ENCODE data around the gene CEP72. TPM values are rescaled to one million over a fixed set of nuclear protein-coding genes. Genes with fewer than 3 reads are reported as not detected.
"Not testable (repeated sequence)": the region's sequence is repeated elsewhere in the genome, so short reads cannot be mapped to it uniquely, and the experiment has no call there.

CEP72 gene, protein sequence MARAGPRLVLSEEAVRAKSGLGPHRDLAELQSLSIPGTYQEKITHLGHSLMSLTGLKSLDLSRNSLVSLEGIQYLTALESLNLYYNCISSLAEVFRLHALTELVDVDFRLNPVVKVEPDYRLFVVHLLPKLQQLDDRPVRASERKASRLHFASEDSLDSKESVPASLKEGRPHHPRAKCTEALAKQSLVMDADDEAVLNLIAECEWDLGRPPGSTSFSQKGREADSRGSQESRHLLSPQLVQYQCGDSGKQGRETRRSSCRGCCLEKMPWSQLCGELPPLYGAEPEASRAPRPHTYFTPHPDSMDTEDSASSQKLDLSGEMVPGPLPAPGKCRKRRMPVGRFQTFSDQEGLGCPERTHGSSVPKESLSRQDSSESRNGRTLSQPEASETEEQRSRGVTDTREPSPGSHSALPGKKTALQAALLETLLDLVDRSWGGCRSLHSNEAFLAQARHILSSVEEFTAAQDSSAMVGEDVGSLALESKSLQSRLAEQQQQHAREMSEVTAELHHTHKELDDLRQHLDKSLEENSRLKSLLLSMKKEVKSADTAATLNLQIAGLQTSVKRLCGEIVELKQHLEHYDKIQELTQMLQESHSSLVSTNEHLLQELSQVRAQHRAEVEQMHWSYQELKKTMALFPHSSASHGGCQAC
- 10.9 TPM for total RNA-seq

DNA sequence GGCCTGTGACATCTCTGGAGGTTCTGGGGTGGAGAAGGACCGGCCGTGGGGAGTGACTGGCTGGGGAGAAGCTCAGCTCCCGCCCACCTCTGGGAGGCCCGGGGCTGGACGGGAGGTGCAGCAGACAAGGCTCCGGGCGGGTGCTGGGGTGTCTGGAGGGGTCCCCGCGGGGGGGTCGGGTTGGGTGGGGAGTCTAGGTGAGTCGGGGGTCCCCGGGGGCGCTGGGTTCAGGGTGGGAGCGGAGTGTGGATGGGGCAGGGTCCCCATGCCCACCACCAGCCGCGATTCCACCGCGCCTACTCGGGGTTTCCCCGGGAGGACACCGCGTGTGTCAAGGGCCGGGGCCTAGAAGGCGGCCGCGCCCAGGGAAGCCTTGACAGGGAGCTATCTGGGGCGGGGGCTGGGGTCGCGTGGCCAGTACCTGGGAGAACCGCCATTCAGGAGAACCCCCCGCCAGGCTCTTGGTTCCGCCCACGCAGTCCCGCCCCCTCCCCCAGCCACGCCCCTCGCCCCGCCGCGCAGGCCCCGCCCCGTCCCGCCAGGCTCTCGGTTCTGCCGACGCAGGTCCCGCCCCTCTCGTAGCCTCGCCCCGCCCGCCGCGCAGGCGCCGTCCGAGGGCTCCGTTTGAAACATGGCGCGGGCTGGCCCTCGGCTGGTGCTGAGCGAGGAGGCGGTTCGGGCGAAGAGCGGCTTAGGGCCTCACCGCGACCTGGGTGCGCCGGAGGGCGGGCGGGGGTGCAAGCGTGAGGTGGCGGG is at the start of gene CEP72:
CEP72 (plus strand) TSS at position 610 of the 756 bp plus-strand sequence; CDS start at position 632, 22 bp downstream.
- peak; percentile 93 for DNase-seq (ENCODE audit: low spot score)

DNA sequence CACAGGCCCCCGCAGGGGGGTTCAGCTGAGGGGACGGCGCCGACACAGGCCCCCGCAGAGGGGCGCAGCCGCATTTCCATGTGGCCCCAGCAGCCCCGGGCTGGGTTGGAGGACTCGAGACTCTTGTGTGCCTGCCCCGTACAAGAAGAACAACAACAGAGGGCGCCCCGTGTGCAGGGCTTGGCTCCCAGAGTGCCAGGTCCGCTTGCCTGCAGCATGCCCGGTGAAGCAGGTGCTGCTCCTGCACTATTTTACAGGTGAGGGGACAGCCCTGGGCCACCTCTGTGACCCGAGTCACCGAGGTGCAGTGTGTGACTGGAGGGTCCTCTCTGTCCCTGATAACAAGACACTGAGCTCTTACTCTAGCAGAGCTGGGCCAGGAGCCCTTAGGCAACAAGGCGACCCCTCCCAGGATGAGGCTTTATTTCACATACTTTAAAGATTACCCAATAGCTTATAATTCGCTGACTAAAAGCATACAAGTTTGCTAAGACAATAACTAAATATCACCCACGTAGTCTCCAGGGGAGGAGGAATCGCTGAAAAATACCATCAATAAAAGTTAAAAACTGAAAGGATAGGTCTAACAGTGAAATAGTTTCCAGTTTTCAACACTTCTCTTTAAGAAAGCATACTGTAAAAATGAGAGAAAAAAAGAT is 46.2 kb upstream of the CEP72 start:
- peak; percentile 40 for DNase-seq (ENCODE audit: low spot score)

DNA sequence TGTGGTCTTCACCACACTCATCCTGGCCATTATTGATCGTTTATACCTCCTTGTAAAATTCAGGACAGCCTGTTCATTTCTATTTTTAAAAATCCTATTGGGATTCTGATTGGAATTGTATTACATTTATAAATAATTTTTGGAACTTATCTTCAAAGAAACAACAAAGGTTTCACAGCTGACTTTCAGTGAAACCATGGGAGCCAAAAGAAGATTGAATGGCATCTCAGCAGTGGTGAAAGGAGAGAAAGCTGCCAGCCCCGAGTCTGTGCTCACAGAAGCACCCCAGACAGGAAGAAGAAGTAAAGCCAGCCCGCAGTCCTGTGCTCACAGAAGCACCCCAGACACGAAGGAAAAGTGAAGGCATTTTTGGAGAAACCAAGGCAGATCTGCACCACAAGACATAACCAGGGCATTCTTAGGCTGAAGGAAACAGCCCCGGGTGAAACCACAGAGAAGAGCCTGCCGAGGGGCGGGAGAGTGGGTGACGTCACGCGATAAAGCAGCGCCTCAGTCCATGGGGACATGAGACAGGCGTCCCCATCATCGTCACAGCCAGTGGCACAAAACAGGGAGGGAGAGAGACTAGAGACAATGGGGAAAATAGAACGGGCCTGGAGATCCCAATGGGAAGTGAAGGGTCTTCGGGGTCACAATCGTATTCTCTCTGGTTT is 45.4 kb upstream of the CEP72 start:
- no peak for DNase-seq (ENCODE audit: low spot score)

DNA sequence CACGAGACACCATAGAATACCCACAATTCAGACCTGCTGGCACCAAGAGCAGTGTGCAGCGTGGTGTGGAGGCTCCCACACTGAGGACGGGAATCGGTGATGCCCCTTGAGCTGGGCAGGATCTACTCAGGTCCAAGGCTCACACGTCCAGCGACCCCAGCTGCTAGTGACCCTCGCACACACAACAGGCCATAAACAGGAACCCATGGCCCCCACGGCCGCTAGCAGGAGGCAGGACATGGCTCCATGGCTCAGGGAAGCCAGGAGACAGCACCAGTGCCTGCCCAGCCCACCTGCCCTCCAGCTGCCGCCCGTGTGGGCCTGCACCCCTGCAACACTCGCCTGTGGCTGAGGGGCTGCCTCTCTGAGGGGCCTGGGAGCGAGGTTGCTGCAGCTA is 44.5 kb upstream of the CEP72 start:
- DNase-seq (ENCODE audit: low spot score): no peak

DNA sequence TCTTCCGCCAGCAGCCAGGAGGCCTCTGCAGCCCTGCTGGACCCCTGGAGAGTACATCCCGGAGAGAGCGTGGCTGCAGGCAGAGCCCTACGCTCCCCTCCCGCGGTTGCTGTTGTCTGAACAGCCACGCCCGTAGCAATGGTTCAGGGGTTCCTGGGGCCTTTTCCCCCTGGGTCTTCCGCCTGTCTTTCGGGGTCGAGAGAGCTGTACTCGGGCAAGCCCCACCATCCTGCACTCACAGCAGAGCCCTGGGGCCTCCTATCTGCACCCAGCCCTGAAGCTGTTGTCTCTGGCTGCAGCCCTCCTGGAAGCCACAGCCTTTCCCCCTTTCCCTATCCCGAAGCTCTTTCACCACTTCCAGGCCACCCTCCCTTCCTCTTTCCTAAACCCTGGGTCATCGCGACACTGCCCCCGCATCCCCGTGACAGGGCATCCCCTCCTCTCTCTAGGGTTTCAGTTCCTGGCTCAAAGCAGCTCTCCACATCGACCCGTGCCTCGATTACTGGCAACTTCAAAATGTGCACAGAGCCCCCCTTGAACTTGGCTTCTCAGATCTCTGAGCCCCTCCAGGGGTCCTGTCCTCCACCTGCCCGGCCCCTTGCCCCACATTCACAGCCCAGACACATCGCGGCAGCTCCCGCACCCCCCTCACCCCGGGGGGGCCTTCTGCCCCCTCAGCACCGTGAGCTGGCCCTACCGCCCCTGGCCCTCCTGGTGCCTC is 43.9 kb upstream of the CEP72 start:
- DNase-seq (ENCODE audit: low spot score): peak; percentile 36

DNA sequence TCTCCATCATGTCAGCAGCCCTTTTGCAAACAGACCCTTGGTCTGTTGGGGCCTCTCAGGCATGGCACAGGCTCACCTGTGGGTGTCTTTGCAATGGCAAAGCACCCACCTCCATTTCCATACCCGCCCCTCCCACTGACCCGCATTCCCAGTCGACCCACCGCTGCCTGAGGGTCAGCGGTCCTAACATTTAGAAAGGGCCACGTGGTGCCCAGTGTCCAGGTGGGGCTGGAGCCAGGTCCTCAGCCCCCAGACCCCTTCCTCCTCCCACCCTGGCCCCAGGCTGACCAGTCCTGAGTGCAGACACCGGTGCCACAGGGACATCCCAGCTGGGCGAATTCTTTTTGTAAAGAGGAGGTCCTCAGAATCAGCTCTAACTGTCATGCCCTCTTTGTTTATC is 43.3 kb upstream of the CEP72 start:
- DNase-seq (ENCODE audit: low spot score): peak; percentile 17

DNA sequence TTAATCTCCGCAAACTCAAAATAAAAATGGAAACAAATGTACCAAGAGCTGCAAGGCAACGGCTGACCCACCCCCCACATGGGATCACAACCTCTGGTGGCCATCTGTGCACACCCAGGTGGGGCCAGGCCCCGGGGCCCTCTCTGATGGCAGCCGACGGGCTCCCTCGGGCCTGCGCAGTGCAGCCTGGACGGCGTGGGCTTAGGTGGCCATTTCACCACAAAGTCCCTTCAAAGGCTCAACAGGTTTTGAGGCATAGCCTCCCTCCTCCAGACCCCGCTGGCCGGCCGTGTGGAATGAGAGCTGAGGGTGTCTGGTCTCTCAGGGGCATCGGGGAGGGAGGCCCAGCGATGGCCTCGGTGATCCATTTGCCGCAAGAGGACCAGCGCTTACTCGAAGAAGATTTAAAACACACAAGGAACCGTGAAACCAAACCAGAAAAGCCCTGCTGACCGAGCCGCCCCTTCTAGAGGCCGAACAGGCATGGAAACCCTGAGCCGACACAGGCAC is 42.7 kb upstream of the CEP72 start:
- DNase-seq (ENCODE audit: low spot score): peak; percentile 18

DNA sequence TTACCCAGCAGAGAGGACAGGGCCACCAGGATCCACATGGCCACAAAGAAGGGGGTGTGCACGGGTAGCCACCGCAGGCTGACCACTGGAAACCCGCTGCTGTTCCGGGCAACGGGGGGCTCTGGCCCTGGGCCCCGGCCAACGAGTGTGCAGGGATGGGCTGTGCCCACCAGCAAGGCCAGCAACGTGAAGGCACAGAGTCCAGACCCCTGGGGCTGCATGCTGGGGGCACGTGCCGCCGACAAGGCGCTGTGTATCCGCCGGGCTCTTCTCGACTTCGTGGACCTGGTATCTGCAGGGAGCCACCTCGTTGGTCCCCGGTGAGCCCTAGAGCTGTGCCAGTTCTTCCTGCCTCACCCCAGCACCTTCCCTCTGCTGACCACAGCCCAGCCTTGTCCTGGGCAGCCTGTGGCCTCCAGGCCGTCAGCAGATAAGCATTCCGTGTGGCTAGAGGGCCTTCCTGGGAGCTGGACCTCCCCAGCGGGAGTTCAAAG is 42.2 kb upstream of the CEP72 start:
- peak; percentile 36 for DNase-seq (ENCODE audit: low spot score)

DNA sequence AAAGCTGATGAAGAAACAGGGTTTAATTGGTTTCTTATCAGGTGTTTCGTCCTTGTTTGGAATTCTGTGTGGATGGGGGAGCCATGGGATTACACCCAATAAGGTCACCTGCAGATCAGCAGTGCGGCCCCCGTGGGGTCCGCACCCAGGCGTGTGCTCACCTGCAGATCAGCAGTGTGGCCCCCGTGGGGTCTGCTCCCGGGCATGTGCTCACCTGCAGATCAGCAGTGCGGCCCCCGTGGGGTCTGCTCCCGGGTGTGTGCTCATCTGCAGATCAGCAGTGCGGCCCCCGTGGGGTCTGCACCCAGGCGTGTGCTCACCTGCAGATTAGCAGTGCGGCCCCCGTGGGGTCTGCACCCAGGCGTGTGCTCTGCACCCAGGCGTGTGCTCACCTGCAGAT is 41.7 kb upstream of the CEP72 start:
- no peak for DNase-seq (ENCODE audit: low spot score)

DNA sequence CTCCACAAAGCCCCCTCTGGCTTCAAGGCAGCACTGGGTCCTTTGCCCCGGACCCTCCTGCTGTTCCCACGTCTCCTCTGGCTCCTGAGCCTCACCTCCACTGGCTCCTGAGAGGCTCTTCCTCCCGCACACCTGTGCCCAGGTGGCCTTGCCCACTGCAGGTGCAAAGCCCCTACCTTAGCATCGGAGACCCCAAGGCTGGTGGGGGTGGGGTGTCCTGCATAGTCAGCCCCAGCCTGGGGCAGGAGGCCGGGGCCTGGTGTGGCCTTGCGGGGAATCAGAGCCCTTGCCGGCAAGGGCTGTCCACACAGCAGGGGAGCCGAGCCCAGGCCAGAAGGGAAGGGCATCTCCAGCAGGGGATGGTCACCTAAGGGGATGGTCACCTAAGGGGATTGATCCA is 41.3 kb upstream of the CEP72 start:
- DNase-seq (ENCODE audit: low spot score): peak; percentile 20

DNA sequence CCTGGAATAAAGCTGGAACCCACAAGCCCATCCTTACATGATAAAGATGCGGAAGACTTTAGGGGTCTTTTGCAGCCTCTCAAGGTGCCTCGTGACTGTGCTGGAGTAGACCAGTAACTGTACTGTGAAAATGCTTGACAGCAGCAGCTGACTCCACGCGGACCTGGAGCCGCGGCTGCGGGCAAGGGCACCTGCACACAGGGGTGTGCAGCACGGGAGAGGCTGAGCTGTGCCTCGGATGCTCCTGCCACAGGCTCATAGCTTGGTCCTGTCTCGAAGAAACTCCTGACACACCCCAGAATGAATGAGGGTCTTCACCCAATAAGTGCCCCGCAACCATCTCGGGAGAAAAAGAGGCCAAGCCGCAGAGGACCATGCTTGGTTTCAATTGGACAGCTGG is 40.3 kb upstream of the CEP72 start:
- no peak for DNase-seq (ENCODE audit: low spot score)

DNA sequence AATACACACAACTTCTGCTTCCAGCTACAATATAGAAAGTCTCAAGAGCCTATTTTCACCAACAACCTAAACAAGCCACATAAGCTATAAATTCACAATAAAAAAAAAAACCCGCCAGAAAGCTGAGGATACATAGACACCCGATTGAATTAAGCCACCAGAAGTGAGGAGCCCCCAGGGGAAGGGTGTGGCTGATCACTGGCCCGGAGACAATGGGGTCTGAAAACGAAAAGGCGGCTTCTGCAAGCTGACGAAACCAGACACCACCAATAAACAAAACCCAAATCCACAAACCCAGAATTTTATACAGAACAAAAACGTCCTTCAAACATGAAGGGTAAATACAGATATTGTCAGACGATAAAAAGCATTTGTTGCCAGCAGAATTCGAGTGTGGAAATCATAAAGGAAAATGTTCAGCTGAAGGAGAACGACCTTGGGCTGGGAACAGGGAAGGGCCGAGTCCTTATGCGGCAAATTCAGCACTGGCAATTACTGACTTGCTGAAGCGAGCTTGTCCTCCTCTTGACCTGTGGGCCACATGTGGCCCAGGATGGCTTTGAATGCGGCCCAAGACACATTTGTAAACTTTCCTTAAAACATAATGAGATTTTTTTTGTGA is 39.6 kb upstream of the CEP72 start:
- DNase-seq (ENCODE audit: low spot score): no peak

DNA sequence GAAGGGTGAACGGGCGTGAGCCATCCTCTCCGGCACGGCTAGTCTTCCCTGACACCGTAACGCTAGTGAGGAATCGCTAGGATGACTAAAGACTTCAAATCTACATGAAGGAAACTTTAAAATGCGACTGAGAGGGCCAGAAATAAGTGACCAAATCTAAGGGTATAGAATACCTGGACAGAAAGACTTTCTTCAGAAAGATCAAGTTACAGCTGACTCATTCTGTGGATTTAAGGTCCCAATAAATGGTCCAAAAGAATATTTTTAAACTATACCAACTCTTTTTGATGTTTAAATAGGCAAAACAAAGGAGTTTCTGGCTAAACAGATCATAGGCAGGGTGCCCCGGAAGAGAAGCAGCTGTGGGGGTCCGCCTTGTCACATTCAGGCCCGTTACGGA is 38.9 kb upstream of the CEP72 start:
- no peak for DNase-seq (ENCODE audit: low spot score)

DNA sequence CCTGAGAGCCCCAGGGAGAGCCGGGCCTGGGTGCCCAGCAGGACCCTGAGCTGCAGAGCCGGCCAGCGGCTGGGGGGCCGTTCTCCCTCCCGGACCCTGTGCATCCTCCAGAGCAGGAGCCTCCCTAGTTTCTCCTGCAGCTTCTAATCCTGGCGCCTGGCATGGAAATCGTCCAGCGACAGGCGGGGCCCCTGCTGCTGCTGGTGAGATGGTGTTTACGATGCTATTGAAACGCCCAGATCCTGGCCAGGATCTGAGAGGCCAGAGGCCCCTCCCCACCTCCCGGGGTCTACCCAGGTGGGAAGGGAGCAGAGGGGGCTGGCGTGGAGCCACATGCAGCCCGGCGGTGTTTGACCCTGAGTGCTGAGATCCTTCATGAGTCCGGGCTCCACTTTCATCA is 38.2 kb upstream of the CEP72 start:
- peak; percentile 22 for DNase-seq (ENCODE audit: low spot score)

DNA sequence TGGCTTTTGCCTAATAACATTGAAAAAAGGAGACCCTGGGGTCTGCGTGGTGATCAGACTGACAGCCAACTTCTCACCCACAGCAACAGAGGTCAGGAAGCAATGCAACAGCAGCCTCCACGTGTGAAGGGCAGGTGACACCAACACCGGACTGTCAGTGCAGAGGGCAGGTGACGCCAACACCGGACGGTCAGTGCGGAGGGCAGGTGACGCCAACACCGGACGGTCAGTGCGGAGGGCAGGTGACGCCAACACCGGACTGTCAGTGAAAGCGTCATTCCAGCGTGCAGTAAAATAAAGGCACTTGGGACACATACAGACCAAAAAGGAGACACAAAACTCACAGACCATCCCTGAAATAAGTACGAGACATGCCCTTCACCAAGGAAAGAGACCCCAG is 37.2 kb upstream of the CEP72 start:
- DNase-seq (ENCODE audit: low spot score): peak; percentile 29

DNA sequence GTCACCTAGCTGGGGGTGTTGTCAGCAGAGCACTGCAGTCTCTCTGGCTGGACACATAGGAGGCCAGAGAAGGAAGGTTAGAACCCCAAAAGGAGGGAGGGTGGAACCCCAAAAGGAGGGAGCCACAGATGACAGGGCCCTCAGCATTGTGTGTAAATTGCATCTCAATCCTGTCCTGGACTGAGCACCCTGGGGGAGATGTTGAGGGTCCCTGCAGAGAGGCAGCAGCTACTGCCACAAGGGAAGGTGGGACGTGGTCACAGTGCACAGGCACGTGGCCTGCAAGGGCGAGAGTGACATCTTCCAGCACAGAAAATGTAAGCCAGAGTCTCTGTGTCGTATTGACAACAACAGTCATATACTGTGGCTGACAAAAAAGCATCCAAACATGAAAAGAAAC is 36.5 kb upstream of the CEP72 start:
- DNase-seq (ENCODE audit: low spot score): peak; percentile 8

DNA sequence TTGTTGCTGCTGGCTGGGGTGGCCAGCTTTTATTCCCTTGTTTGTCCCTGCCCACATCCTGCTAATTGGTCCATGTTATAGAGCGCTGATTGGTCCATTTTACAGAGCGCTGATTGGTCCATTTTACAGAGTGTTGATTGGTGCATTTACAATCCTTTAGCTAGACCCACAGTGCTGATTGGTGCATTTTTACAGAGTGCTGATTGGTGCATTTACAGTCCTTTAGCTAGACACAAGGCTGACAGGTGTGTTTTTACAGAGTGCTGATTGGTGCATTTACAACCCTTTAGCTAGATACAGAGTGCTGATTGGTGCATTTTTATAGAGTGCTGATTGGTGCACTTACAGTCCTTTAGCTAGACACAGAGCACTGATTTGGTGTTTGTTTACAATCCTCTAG is 34.9 kb upstream of the CEP72 start:
- DNase-seq (ENCODE audit: low spot score): not testable (repeated sequence)

DNA sequence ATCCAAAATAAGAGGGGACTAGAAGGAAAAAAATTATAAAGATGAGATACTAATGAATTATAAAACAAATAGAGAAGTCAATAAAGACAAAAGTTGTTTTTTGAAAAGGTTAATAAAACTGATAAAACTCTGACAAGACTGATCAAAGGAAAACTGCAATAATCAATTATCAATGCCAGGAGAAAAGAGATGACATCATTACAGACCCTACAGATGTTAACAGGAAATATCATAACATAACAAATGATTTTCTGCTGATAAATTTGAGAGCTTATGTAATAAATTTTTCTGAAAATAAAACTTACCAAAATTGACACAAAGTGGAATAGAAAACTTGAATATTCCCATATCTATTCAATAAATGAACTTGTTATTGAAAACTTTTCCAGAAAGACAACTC is 34.3 kb upstream of the CEP72 start:
- no peak for DNase-seq (ENCODE audit: low spot score)

DNA sequence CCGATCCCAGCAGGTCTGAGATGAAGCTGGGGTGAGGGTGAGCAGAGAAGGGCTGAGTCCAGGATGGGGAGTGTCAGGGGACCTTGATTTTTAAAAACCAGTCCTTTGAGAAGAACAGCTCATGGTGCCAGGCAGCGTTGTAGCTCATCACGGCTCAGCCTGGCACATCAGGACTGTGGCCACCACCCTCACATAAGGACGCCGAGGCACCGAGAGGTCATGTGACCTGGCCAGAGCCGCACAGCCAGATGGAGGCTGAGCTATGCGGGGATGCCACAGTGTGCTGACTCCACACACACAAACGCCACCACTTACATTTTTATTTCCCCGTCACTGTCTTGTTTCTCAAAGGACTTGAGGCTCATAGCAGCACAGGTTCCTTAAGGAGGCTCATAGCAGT is 32.9 kb upstream of the CEP72 start:
- DNase-seq (ENCODE audit: low spot score): peak; percentile 35

DNA sequence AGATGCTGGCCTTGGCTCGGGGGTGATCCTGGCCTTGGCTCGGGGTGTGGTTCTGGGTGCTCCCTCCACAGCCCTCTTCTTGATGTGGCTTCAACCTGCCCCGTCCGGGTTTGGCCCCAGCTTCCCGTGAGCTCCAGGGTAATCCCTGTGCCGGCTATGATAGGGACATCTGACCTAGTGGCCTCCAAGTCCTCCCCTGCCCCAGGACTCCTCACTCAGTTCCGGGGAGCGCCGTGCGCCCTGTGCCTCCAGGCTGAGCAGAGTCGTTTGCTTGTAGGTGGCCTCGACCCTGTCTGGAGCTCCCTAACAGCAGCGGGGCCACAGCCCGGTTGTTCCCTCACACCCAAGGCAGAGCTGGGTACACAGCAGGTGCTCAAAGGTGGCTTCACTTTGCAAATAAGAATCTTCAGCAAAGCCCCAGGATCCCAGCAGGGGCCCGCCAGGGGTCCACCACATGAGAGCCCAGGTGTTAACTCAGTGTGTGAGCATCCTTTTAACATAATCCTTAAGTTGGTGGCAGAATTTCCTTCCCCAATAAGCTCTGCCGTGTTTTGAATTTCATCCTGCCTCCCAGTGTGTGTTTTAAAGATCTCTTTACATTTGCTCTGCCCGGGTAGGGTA is 32.3 kb upstream of the CEP72 start:
- DNase-seq (ENCODE audit: low spot score): peak; percentile 24

All from ureter (tissue), 1 donor.